AG20443 (cell line): ENCODE results near the gene PLA2G5.
A peak's percentile ranks its signal among the peaks of the same experiment; 100 is the strongest.
"Not testable (repeated sequence)": the region's sequence is repeated elsewhere in the genome, so short reads cannot be mapped to it uniquely, and the experiment has no call there.

Experiments
- DNase-seq: peaks from one replicate; pipeline ENCODE4 v3.0.0; 2012; ENCODE audit warnings: low spot score, mixed read lengths

Gene PLA2G5

DNA sequence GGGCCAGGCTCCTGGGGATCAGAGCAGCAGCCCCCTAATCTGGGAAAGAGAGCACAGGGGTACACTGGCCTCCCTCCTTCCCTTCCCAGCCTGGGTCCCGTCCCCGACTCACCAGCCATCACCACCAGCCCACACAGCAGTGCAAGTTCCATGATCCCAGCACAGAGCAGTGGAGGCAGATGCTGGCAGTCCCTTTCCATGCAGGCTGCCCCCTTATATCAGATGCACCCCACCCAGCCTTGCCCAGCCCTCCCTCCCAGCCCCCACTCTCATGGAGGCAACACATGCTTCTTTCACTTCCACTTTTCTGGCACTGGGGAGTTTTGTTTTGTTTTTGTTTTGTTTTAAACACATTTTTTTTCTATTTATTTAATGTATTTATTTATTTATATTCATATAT, 49.4 kb downstream of the PLA2G5 start, which contains the start of gene PLA2G2D:
Gene PLA2G2D, minus strand, starts transcription at position 190 of the 400 bp plus-strand sequence. Its CDS starts 38 bp downstream, at position 152.
- DNase-seq = no peak

DNA sequence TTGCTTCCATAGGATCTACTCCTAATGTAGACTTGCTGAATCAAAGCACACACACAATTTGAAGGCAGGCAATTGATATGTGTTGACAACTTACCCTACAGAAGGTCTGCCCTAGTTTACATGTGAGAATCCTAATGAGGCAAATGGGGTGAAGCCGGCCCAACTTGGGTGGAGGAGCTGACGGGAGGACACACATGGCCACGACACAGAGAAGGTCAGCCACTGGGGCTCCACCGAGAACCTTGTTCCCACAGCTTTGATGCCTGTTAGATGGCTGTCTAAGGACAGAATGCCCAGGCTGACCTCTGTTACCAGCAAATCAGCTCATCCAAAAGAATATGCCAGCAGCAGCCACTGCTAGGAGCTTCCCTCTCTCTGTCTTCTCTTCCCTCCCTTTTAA, 50.8 kb downstream of the PLA2G5 start:
- DNase-seq = no peak

DNA sequence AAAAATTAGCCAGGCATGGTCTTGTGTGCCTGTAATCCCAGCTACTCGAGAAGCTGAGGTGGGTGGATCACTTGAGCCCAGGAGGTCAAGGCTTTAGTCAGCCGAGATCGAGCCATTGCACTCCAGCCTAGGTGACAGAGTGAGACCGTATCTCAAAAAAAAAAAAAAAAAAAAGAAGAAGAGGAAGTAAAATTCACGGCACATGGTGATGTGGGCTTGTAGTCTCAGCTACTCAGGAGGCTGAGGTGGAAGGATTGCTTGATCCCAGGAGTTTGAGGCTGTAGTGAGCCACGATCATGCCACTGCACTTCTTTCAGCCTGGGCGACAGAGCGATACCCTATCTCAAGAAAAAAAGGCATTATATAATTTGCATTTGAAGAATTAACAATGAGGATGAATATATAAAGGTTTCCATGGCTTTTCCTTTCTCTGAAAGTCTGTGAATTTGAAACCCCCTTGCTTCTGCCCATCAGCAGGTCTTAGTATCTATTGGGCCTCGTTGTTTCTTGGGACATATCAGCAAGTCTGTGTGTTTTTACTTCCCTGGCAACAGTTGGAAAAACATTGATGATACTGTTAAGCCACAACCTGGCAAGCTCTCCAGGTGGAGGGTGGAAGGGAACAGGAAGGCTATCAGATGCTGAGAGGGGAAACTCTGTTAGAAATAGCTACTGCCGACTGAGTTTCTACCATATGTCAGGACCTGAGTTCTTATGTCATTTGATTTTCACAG, 53.9 kb downstream of the PLA2G5 start:
- no peak for DNase-seq

DNA sequence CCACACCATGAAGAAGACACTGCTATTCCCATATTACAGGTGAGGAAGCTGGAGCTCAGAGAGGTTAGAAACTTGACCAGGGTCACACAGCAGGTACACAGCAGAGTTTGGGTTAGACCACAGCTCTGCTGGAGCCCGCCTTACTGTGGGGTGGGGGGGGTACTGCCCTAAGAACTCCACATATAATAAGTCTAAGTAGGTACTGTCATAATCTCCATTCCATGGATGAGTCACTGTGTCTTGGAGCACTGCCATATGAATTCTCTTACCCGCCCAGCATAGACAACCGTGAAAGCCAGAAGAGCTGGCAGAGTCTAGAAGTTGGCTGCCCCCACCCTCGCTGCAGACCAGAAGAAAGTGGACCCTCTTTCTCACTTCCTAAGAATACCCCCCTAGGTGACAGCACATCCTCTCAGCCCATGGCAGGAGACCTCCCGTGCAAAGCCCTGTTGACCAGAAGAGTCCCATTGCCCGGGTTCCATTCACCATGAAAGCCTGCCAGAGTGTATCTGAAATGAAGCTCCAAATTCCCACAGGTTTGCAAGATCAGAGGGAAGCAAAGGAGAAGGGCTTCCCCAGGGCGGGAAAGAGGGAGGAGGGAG, 54.6 kb downstream of the PLA2G5 start:
- DNase-seq = peak; percentile 81

DNA sequence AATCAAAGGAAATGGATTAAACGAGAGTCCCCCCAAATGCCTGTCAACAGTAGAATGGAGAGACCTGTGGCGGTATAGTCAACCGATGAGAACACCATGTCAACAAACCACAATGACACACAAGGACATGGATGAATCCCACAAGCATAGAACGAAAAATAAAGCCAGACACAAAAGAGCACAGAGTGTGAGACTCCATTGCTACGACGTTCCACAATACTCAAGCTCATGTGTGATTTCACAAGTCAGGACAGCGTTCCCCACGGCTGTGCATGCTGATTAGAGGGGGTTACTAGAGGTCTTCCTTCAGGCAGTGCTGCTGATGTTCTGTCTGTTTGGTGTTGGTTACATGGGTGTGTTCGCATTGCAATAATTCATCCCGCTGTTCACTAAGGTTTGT, 55.1 kb downstream of the PLA2G5 start:
- no peak for DNase-seq

DNA sequence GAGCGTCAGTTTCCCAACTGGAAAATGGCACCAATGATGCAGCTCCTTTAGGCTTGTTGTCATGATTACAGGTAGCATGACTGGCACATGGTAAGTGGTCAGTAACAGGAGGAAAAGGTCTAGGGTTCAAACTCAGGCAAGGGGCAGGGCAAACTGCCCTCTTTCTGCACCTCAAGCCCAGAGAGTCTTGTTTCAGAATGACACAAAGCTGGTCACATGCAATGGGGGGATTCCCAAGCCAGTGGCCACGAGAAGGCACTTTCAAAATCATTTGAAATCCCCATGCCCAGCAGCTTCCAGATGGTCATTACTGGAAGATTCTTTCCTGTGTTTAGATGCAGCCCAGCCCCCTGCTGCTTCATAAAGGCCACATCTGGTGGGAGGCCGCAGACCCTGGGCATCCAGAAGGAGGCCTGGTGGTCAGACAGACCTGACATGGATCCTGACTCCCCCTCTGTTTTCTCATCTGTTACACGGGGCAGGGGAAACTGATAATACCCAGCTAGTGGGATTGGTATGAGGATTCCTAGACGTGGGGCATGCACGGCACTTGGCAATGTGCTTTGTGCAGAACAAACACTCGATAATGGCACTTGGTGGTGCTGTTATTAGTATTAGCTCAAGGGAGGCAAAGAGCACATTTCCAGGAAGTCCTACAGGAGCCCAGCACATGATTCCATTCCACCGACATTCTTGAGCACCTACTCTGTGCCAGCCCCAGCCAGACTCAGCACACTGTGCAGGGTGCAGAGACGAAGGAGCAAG, 56.2 kb downstream of the PLA2G5 start:
- DNase-seq = no peak

DNA sequence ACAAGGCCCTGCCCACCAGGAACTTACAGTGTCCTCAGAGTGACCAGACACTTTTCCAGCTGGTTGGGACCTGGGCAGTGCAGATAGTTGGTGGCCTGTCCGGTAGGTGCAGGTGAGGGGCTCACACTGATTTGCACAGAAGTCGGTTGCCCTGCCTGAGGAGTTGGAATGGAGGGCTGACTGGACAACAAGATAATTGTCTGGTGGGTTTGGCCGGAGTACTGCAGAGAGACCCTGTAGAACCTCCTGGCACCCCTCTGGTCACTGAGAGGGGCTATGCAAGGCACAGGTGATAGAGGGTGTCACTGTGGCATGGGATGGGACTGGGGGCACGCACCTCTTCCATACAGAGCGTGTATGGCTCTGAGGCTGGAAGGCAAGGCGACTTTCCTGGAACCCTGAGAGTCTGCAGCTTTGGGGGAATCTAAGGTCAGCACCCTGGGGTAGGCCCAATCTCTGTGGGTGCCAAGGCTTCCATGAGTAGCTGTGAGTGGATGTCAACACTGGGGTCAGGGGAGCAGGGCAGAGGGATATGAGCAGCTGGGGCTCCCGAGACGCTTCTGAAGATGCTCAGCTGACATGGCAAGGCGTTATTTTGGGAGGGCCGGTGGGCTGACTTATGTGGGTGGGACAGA, 56.9 kb downstream of the PLA2G5 start:
- DNase-seq = no peak

DNA sequence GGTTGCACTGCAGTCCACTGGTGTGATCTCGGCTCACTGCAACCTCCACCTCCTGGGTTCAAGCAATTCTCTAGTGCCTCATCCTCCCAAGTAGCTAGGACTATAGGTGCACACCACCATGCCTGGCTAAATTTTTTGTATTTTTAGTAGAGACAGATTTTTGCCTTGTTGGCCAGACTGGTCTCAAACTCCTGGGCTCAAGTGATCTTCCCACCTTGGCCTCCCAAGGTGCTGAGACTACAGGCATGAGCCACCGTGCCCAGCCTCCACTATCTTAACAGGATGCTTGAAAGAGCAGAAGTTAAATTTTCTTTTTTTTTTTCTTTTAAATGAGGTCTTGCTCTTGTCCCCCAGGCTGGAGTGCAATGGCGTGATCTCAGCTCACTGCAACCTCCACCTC, 60.5 kb downstream of the PLA2G5 start:
- not testable (repeated sequence) for DNase-seq

DNA sequence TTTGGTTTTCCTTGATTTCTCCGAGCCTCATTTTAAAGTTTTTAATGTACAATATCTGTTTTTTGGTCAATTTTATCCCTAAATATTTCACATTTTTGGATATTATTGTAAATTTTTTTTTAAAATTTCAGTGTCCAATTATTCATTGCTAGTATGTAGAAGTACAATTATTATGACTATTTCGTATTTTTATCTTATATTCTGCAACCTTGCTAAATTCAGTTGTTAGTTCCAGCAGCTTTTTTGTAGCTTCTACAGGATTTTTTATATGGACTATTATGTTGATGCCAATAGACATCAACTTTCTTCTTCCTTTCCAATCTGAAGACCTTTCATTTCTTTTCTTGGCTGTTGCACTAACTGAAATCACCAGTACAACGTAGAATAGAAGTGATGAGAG, 65.0 kb downstream of the PLA2G5 start:
- no peak for DNase-seq

DNA sequence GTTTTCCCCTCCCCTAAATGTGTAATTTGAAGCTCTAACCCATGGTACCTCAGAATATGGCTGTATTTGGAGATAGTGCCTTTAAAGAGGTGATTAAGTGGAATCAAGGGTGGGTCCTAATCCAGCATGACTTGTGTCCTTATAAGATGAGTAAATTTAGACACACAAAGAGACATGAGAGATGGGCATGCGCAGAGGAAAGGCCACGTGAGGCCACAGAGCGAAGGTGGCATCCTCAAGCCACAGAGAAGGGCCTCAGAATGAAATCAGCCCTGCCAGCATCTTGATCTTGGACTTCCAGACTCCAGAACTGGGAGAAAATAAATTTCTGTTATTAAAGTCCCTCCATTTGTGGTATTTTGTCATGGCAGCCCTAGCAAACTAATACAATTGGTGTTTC, 66.3 kb downstream of the PLA2G5 start:
- DNase-seq = no peak

DNA sequence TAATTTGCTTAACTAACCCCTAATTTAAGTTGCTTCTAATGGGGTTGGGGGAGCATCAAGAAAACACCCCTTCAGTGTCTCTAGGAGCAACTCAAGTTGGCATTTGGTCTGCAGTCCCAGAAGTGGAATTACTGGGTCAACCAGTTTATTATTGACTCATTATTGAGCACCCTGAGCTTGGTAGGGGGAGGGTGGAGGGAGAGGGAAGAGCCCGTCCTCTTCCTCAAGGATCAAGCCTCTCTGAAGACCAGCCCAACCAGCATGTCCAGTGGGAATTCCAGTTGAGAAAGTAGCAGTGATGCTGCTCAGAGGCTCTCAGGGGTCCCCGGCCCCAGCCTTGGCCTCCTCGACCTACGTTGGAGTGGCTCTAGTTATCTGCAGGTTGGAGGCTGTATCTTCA, 67.1 kb downstream of the PLA2G5 start:
- peak; percentile 2 for DNase-seq

DNA sequence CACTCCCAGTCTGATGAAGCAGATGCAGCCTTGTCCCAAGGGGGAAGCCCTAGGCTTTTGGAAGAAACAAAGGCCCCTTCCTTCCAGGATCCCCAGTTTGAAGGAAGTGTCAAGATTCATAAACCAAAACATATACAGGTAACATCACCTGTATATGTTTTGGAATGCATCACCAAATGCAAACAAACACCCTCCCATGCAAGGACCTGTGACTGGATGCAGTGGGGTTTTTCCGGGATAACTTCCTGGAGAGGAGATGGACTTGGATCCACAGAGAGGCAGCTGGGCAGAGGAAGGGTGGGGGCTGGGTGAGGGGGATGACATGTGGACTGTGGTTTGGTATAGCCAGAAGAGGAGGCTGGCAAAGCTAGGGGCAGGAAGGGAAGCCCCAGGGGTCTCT, 67.6 kb downstream of the PLA2G5 start:
- peak; percentile 4 for DNase-seq

DNA sequence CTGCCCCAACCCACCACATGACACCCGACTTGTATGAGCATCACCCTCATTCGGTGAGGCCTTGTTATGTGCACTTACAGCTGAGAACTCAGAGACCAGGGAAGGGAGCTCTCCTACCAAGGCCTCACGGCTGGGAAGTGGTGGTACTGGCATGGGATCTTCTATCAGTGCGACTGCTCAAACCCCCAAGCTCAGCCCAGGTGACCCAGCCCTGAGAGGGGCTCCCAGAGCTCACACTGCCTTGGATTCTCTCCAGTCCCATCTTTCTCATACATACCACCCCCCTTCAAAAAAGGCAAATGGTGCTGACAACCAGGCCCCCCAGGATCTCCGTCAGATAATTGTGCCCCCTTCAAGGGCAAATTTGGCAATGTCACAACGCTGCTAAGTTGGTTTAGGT, 68.4 kb downstream of the PLA2G5 start:
- DNase-seq = peak; percentile 8

DNA sequence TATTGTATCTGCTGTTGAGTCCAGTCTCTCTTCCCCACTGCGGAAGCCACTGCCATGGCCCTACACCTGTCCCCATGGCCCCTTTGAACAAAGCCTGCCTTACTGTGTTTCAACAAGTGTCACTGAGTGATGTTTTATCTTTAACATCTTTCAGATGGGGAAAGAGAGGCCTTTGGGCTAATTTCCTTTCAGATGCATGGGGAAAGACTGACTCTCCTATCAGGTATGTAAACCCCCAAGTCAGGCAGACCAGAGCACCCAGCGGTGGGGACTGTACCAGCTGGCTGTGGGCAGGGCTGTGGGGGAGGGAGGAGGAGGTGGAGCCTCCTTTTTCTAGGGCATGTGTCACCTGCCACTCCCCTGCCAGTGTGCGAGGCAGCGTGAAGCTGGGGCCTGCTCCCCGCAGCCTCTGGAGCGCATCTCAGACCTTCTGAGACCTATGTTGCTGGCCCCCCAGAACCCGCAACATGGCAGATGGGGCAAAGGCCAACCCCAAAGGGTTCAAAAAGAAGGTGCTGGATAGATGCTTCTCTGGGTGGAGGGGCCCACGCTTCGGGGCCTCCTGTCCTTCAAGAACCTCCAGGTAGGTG, 69.1 kb downstream of the PLA2G5 start, which contains the start of gene PLA2G2F:
Gene PLA2G2F, plus strand, starts transcription at position 363 of the 590 bp plus-strand sequence. Its CDS starts 105 bp downstream, at position 468.
- DNase-seq = peak; percentile 7

DNA sequence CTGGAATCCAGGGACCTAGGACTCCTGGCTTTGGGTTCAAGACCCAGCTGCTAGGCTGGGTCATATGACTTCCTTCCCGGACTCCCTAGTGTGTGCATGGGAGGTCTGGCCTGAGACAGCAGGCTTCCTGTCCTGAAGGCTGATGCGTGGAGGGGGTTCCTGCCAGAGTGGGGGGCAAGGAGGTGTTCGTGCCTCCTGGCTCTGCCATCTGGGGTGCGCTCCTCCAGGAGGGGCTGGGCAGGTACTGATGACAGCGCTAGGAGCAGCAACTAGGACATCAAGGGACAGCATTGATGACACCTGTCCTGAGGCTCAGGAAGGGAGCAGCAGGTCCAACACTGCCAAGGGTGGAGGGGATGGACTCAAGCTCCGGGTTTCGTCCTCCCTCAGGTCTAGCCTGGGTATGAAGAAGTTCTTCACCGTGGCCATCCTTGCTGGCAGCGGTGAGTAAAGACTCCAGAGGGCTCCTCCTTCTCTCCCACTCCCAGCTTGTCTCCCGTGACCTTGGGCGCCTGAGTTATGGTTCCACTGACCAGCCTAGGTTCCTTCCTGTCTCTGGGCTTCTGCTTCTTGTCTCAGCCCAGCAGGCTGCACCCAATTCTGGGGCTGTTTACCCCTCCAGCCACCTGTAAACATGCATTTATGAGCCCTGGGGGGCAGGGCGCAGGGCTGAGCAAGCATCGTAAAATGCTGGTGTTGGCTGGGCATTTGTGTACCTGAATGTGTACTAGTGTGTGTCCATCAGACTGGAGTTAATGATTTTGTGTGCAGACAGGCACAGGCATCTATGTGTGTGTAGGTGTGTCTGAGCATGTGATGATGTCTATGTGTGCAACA, 70.0 kb downstream of the PLA2G5 start:
- peak; percentile 2 for DNase-seq

DNA sequence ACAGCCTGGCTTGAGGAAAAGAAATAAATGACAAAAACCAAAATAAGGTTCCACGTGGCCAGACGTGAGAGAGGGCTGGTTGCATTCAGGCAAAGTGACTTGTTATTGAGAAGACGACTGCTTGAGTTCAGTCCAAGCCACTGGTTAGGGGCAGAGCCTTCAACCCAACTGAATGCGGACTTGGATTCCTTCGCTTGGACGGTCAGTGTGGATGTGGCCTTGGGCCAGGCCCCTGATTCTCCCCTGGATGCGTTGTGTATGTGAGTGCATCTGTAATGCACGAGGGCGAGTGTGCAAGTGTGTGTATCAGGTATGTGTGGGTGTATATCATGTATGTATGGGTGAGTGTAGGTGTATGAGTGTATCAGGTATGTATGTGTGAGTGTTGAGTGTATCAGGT, 71.0 kb downstream of the PLA2G5 start:
- no peak for DNase-seq

DNA sequence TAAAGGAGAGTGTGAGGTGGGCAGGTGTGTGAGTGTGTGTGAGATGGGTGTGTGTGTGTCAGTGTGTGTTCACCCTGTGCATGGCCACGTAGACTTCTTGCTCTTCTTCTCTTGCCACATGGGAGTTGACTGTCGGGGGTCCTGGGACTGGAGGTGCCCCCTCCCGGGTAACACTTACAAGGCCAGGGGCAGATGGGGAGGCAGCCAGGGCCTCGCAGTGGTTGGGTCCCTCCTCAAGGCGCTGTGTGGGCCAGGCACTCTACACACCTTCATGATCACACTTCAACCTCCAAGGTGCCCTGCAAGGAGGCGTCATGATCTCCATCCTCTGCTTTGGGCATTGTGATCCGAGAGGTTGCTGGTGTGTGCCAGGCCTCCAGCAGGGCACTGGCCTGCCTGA, 71.5 kb downstream of the PLA2G5 start:
- DNase-seq = no peak
